HG03521 (cell line): Measurements from ENCODE around the gene BID.

Experiments
- ATAC-seq: cut with Tn5 transposase; IDR thresholded peaks from one replicate; pipeline ENCODE4 v1.9.1; 2021; ENCODE audit warnings: mild to moderate bottlenecking, moderate library complexity; ENCODE audit not compliant: unreplicated experiment

The BID gene

DNA sequence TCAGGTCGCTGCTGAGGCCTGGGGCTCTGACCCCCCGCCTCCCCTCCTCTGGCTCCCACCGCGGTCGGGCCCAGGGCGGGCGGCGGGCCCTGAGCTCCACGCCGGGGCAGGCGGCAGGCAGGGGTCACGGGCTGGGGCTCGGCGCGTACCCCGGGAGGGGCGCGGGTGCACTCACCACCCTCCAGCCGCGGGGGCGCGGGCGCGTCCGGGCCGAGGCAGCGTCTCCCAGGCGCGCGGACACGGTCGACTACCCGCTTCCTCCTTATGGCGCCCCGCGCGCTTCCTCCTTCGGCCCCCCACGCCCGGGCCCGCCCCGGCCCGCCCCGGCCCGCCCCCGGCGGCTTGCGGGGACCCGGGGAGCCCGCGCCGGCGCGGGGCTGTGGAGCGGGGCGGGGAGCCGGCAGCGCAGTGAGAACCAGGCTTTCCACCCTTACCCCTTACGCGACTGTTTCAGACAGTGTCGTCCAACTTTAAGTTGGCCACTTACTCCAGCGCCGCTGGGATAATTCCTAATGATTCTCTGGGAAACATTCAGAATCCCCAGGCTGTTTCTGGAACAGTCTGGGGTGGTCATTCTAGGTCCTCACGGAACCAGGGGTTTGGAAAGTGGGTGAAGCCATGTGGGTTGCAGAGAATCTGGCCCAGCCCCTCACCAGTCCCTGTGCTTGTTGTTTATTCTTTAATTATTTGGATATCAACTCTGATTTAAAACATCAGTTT, at the start of gene BID:
Gene BID, minus strand, starts transcription at position 264 of the 720 bp plus-strand sequence. CDS start 24,353 bp downstream, outside the sequence.
- no peak for ATAC-seq

DNA sequence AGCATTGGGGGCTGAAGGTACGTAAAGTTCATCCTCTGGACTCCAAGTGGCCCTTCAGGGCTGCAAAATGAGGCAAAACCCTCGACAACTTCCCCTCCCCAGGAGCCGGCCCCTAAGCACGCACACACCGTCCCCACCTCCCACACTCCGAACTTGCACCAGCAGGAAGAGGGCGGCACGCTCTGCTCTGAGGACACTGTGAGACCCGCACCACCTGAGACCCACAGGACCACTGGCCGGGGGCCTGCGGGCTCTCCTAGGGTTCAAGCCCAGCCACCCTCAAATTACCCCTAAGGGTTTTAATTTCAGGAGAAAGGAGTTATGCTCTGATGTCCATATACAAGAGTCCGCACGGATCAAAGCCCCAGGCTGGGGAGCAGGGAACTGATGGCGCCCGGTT, 49.7 kb upstream of the BID start:
- no peak for ATAC-seq

DNA sequence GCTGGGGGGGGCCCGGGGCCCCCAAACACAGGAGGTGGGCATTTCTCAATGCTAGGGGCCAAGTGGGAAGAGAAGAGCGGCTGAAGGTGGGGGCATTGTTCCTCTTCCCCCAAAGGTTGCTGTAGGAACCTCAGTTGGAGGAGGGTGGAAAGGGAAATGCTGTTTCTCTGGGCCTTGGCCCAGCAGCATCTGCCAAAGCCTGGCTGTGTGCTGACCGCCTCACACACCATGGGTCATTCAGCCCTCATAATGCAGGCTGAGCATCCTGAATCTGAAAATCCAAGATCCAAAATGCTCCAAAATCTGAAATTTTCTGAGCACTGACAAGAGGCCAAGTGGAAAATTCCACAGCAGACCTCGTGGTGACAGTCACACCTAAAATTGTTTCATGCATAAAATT, 49.0 kb upstream of the BID start:
- ATAC-seq = no peak

DNA sequence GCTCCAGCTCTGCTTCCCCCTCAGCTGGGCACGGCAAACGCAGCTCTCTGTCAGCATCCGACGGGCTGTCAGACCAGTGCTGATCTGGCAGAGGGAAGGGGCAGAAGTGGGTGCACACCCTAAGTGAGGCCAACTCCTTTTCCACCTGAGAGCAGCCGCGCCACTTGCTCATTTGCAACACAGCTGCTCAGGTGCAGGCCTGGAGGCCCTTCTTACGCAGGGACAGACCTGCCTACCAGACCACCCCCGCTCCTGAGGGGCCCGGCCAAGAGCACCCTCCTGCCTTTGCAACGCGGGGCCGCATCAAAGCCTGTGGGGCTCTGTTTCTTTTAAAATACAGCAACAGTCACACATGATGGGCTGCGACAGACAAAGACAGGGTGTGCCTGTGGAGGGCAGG, 47.8 kb upstream of the BID start:
- no peak for ATAC-seq

DNA sequence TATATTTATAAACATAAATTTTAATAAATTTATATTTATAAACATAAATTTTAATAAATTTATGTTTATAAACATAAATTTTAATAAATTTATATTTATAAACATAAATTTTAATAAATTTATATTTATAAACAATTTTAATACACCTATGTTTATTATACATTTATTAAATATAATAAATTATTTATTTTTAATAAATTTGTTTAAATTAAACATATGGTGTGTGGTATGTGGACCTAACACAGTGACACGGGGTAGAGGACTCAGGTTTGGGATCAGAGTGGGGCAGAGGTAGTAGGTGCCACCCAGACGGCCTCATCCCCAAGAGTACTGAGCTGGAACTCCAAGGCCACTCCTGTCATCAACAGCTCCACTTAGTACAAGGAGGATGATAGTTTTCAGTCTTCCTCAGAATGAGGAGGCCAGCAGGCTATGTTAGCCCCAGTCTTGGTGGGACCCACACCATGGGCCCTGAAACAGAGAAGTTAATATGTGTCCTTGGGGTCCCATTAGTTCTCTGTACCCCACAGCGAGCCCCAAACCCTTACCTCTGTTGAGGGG, 46.7 kb upstream of the BID start:
- no peak for ATAC-seq

DNA sequence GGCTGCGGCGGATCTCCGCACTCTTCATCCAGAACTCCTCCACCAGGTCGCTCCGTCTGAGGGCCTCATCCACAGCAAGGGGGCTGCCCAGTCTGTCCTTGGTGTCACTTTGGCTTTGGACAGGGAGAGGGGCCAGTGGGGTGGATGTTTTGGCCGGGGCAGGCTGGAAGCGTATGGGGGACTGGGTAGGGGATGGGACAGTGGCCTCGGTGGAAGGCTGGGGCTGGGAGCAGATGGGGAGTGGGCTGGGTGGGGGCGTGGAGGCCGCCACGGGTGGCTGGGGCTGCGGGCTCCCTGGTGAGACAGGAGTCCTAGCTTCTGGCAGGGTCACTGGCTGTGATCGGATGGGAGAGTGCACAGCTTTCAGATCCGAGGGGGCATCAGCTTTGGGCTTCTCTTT, 44.4 kb upstream of the BID start:
- no peak for ATAC-seq

DNA sequence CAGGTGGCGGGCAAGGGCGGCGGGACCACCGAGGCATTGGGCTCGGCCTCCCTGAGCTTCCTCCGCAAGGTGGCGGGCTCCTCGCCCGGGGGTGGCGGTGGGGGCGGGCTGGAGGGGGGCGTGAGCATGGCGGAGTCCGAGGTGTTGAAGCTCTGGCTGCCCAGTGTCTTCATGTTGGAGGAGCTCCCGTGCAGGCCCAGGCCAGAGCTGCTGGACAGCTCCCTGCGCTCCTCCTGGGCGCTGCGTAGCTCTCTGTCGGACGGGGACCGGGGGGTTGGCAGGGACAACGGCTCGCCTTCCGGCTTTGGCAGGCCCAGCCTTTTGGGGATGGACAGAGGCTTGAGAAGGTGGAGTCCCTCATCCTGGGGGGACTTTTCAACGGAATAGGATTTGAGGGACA, 43.9 kb upstream of the BID start:
- no peak for ATAC-seq

DNA sequence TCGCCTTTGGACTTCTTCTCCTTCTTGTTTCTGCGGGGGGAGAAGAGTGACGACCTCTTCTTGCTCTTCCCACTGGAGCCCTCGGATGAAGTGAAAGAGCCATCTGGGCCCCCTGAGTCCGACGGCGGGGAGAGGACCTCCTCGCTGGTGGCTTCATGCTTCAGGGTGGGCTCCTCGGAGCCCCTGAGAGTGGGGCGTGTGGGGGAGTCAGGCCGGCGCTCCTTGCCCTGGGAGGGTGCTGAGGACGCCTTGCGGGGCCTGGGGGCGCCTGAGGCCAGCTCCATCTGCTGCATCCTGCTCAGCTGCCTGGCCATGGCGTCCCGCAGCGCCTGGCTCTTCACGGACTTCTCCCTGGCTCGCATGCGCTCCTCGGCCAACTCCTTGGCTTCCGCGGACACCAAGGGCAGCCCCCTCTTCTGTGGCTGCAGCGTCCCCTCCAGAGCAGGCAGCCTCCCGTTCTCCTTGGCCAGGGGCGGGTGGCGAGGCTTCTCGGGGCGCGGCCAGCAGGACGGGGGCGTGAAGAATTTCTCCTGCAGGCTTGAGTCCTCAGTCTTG, 43.3 kb upstream of the BID start:
- no peak for ATAC-seq

DNA sequence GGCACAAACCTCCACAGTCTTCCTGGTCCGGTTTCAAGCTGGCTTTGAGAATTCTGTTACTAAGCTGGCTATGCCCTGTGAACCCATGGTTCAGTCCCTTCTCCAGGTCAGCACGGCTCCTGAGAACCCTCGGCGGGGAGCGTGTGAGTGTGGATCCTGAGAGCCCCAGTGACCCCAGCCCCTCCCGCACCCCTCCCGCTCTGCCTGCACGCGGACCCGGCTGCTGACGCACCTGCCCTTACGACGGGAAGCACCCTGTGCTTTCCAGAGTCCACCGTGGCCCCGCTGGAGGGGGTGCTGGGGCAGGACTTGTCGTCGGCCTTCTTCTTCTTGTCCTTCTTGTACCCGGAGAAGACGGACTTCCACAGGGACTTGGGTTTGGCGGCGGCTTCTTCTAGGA, 42.8 kb upstream of the BID start:
- no peak for ATAC-seq

DNA sequence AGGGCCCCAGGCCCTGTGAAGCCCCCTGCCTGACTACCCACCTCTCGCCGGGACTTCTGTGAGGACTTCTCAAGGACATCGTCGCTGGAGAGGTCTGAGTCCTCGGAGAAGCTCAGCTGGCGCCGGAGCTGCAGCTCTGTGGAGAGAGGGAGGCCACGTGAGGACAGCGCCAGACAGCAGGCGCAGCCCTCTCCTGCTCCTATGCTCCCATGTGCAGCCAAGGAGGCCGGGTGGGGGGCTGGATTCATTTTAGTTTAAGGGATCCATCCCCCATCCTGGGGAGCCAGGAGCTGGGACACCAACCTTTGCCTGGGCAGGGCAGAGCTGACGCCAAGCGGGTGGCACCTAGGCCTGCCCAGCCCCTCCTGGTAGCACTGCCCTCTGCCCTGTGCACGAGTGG, 42.4 kb upstream of the BID start:
- ATAC-seq = no peak

DNA sequence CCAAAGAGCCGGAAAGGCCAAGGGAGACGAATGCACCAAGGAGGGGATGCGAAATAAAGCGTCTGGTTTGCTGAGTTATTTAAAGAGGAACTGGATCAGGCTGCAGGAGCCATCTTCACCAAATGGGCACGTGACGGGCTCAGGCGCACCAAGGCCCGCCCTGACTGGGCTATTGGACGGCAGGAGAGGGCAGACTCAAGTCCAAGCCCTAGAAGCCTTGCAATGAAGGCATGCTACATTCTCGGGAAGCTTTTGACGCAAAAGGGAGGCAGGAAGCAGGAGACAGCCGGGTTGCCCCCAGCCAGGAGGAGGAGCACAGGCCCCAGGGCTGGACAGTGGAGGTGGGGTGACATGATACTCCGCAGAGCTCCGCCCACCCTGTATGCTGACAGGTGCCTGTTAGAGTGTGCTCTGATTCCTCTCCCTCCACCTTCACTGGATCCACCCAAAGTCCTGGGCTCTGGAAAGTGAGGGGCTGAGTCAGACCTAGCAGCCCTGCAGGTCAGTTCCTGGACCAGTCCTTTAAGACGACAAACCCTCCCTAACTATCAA, 41.5 kb upstream of the BID start:
- ATAC-seq = no peak

DNA sequence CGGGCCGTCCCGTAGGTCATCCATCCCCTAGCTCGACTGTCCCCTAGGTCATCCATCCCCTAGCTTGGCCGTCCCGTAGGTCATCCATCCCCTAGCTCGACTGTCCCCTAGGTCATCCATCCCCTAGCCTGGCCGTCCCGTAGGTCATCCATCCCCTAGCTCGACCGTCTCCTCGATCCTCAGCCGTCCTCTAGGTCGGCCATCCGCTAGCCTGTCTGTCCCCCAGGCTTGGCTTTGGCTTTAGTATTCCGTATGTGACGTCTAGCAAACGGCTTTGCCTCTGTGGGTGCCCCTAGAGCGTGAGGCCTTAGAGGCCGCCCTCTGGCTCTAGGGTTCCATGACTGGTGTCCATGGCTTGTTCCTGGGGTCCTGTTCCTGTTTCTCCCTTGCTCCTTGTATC, 40.6 kb upstream of the BID start:
- ATAC-seq = no peak

DNA sequence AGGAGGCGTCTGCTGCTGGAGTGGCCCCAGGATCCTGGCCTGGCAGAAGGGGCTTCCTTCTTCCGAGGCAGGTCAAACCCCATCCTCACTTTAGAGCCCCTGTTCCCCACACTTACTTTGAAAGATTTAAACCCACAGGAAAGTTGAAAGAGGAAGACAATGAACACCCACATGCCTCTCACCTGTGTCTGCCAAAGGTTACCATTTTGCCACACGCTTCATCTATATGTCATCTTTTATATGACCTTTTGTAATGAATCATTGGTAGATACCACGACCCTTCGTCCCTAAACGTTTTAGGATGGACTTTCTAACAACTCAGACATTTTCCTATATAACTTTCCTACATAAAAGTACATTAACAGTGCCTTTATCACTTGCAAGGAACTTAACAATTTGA, 39.8 kb upstream of the BID start:
- no peak for ATAC-seq

DNA sequence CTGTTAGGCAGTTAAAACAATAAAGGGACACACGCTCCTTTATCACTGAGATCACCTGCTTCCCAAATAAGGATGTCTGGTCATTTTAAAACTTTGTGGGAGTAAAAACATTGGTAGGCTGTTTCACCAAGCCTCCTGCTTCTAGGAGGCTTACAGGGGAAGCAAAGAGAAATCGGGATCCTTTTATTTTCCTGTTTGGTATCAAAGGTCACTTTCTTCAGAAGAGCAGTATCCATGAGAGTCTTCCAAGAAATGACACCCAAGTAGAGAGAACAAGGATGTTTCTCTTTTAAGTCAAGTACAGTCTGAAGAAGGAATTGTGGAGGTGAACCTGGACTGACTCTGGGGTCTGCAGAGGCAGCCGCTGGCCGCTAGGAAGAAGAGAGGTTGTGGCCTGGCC, 36.9 kb upstream of the BID start:
- ATAC-seq = no peak

DNA sequence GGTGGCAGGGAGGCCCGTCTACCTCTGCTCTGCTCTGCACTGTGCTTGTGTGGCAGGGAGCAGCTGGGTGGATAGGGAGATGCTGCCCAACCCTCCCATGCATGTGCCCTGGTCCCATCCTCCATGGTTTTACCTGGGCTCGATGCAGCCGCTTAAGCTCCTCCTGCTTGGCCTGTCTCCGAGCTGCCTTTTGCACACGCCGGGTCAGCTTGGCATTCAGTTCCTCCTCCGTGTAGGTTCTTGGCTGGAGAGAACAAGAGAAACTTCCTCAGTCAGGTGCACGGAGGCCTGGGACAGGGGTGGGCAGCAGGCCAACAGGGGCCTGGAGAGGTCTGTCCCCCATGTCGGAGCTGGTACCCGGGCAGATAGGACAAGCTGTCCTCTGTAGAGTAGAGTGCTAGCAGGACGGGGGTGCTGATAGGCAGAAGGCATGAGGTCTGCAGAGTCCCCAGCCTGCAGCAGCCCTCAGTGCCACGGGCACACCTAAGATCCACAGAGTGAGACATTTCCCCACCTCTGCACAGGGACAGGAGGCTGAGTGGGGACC, 36.4 kb upstream of the BID start:
- no peak for ATAC-seq

DNA sequence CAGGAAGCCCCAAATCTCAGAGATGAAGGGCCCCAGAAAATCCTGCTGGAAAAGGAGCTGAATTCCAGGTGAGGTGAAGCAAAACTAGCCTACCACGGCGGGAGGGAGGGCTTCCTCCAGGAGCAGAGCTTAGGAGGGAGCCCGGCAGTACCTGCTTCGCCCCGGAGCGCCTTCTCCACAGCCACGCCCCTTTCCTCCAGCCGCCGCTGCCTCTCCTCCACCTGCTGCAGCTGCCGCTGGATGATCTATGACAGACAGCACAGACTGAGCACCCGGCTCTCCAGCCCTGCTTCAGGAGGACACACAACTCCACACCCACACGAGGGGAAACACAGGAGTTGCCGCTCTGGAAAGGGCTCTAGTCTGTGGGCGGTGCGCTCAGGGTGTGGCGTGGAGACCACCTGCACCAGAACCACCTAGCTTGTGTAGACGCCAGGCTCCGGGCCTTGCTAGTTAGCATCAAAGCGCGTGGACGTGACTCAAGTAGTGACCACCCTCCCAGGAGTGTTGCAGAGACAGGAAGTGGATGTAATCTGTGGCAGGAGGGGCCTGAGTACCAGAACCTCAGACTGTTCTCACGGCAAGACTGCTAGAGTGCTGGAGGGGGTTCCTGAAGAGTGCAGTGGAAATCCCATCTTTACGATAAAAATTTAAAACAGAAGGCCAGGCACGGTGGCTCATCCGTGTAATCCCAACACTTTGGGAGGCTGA, 34.6 kb upstream of the BID start:
- no peak for ATAC-seq

DNA sequence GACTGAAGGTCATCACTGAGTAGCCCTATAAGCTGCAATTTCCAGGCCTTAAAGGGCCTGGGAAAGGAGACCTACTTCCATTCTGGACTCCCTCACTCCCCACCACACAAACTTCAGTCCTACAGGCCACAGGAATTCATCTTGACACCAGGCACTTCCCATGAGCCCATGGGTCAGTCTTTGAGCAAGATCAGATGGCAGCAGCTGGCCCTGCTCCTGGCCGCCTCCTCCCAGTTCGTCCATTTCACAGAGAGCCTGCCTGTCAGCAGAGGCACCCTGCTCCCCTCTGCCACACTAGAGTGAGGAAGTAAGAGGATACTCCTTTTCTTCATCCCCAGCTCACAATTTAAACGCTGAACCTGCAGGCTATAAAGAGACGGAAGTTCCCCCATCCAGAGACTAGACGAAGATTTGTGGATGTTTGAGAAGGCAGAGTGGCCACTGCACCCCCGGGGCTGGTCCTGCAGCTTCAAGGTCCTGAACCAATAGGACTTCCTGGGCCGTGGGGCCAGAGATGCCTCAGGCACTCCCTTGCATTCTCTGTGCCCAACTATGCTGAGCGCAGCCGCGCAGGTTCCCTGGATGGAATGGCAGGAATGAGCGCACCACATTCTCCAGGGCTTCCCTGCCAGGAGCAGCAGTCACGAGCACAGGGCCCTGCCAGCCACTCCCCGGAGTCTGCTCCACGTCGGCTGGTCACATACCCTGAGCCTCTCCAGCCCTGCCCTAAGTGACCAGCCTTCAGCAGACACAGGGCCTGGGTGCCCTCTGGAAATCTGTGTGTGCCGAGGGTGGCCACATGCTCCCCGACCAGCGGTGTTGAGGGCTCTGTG, 33.5 kb upstream of the BID start:
- no peak for ATAC-seq

DNA sequence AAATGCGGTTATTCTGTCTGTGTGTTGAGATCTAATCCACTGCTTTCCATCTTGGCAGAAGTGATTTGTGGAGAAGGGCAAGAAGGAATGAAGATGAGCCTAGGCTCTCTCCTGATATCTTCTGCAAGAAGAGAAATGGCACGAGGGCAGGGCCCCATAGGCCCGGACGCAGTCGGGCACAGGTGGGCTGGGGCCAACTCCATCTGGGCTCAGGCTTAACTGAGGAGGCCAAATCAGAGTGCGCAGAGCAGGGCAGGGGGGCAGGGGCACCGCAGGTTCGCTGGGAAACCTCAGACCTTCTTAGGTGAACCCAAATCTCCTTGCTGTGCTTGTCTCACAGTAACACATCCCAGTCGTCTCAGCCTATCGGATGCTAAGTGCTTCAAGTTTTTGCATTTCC, 32.8 kb upstream of the BID start:
- no peak for ATAC-seq

DNA sequence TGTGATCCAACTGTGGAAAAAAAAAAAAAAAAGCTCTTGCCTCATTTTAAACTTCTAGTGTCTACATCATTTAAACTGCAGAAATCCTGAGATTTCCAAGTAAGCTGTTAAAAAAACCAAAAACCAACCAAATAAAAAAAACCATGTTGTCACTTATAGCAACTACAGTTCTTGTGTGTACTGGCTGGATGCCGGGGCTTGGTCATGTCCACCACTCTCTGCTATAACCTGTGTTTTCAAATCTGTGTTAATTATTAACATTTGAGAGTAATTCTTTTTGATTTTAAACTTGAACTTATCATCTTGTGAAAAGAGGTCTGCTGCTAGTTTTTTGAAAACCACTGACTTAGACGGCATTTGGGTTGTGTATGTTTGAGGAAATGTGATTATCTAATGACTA, 32.2 kb upstream of the BID start:
- ATAC-seq = no peak

DNA sequence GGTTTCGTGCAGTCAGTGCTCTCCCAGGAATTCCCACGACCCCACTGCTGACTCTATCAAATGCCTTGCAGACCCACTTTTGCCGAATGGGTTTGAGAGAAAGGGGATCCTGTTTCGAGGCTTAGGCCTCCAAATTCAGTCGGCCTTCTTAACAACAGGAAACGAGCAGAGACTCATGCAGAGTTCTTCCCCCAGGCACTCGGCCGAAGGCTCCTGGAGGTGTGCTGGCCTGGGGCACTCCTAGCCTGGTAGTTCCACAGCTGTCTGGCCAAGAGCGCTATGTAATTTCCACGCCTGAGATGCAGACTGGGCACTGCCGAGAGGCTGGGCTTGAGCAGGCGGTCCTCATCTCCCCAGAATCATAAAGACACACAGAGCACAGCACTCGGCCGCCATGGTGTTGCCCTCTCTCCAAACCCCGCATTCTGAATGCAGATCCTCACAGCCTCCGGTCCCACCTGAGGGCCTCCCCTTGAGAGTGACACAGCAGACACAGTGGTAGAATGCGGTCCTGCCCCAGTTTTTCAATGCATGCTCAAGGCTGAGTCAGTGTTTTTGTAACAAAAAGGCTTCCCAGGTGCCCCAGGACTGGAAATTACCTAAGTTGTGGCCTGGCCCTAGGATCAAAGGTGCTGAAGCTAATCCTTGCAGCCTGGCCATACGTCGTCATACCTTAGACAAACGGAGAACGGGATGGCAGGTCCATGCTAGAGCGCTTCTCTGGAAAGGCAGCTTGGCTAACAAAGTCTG, 30.2 kb upstream of the BID start:
- ATAC-seq = no peak
